Fibroblast of skin of left biceps (primary cell): ENCODE data around the gene QRICH1.
A peak's percentile ranks its signal among the peaks of the same experiment; 100 is the strongest.

Source experiments
- DNase-seq, 2 experiments: peaks; one replicate each; pipeline ENCODE4 v3.0.0-alpha.2; 2013; ENCODE audit warnings: low read depth in 2 of 2

The QRICH1 gene

DNA sequence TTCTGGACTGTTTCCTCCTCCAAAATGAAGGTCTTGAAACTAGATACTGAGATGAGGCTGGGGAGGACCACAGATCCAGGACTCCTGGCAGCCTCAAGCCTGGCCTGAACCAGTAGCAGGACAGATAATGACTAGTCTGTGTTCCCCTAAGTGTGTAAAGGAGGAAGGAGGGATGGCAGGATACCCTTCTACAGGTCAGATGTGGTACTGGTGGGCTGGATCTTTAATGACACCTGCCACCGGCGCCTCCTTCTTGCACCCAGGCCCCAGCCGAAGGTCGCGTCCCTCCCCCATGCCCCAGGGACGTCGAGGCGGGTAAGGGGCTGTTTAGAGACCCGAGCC is 26.2 kb upstream of the QRICH1 start:
- DNase-seq, result no peak

DNA sequence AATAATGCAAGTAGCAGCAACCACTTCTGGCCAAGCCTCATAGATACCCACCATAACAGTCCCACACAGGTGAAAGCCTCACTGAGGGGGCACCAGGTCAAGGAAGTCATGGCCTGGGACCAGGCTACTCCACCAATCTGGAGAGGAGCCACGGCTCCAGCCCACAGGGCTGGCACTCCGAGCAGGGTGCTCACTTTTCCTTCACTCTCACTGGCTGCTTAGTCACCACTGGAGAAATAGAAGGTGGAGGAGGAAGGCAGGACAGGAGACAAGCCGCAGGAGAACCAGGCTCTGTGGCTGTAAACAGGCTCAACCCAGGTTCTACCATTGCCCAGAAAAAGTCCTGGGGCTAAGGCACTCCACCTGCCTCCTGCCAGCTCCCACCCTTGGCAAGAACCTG is 25.6 kb upstream of the QRICH1 start:
- no peak for DNase-seq

DNA sequence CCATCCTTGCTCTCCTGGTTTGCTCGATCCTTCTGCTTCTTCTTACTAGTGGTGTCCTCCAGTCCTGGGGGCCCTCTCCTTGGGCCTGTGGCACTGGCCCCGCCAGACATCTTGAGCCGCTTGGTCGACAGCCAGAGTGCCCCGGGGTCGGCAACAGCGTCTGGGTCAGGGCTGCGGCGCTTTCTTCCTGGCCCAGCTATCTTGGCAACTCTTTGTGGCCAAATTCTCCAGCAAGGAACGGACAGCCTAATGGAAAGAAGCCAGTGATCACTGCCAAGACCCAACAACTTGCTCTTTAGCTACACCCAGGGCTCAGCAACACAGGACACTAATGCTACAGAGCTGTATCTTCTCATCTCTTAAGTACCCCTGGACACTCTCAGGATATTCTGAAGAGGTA is 25.2 kb upstream of the QRICH1 start:
- DNase-seq, result no peak

DNA sequence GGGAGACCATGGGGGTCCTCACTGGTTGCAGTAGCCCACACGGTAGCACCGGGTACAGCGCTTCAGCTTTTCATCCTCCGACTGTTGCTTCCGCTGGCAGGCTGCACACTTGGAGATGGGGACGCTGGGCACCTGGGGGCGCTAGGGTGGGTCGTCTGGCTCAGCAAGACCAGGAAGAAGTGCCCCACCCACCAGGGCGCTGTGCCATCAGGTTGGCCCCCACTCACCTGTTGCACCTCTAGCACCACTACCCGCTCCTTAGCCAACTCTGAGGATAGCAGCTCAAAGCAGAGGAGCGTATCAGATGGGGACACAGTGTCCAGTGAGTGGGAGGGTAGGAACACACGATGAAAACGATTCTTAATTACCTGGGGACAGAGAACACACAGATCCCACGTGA is 18.4 kb upstream of the QRICH1 start:
- DNase-seq, result no peak

- DNase-seq, result no peak
These were observed 17.5 kb upstream of the QRICH1 start for GRCh38 chr3:49111347-49111746.

- no peak for DNase-seq
These were observed 16.9 kb upstream of the QRICH1 start for GRCh38 chr3:49110780-49111179.

DNA sequence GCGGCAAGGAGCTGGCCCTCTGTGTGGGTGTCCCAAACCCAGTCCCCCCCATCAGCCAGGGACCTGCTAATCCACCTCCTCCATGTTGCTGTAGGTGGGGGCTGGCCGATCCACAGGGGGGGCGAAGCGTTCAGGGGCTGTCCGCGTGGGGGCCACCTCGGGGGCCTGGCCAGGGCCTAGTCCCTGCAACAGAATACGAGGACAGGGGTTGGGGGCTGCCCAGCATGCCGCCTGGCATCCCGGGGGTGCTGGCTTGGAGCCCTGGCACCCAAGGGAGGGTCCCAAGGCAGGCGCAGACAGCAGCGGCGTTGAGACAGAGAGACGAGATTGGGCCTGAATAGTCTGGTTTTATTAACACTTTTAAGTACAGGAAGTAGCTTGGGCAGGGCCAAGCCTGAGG is 14.5 kb upstream of the QRICH1 start:
- DNase-seq, result no peak

DNA sequence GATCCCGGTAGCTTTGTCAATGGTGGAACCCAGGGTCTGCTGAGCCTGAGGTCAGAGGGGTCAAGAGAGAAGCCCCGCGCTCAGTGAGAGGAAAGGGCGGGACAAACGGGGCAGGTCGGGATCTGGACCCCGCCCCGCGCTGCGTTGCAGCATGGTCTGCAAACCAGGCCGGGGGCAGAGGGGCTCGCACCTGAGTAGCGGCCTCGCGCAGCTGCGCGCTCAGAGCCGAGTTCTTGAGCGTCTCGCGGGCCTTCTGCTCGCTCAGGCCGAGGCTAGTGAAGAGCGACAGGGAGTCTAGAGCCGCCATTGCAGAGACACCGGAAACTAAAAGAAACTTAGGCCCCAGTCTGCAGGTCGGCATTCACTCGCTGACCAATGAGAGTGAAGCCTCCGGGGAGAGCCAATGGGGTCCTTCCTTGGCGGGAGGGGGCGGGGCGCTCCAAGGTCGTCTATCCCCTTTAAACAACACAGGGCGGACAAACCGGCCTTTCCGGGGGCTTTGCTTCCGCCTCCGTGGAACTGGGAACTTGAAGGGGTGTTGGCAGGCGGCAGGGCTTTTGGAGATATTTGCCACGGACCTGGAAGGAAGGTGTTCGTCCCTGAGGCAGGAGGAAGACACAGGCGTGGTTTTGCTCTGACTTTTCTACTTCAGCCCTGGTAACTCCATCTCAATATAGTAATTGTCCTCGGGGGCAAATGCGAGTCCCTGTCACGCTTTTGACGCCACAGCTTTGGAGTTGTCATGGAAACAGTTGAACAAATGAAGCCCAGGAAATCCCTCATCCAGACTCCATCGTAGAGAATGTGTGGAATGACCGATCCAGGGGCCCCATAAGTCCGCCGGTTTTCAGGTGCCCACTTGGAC is 10.8 kb upstream of the QRICH1 start, which contains the start of gene QARS1:
QARS1 (minus strand) TSS at position 331 of the 865 bp plus-strand sequence; CDS start at position 307, 24 bp downstream.
- peak; percentile 78 to 79 for DNase-seq

- DNase-seq, result no peak
These were observed 10.2 kb upstream of the QRICH1 start for GRCh38 chr3:49104052-49104426.

- no peak for DNase-seq
These were observed 6.3 kb upstream of the QRICH1 start for GRCh38 chr3:49100046-49100615.

GRCh38 chr3:49098910-49099630 is 5.2 kb upstream of the QRICH1 start:
- no peak for DNase-seq

DNA sequence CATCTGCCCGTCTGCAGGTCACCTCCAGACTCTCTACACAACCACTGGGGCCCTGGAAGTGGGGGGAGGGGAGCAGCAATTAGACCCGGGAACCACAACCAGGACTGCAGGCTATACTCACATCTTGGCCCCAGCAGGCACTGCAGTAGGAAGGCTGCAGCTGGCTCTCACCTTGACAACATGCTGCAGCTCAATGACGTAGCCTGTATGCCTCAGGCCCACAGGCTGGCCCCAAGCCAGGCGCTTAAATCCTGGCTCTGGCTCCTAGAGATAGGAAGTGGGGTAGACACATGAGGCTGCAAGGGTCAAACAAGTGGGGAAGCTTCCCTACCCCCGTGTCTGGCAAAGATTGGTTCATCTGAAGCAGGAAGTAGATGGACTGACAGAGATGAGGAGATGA is 4.6 kb upstream of the QRICH1 start:
- no peak for DNase-seq

- peak; percentile 39 to 47 for DNase-seq
These were observed 676 bp downstream of the QRICH1 start for GRCh38 chr3:49092938-49093852.

DNA sequence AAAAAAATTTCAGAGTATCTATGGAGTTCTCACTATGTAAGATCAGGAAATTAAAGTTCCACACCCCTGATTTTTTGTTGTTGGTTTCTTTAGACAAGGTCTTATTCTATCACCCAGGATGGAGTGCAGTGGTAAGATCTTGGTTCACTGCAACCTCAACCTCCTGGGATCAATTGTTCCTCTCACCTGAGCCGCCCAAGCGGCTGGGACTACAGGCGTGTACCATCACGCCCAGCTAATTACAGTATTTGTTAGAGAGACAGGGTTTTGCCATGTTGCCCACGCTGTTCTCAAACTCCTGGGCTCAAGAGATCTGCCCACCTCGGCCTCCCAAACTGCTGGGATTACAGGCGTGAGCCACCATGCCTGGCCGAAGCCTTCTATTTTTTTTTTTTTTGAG is 12.4 kb downstream of the QRICH1 start:
- DNase-seq, result no peak

GRCh38 chr3:49079270-49079669 is 14.6 kb downstream of the QRICH1 start:
- no peak for DNase-seq

- DNase-seq, result no peak
These were observed 17.2 kb downstream of the QRICH1 start for GRCh38 chr3:49076646-49077045.

- no peak for DNase-seq
These were observed 17.8 kb downstream of the QRICH1 start for GRCh38 chr3:49076116-49076515.

DNA sequence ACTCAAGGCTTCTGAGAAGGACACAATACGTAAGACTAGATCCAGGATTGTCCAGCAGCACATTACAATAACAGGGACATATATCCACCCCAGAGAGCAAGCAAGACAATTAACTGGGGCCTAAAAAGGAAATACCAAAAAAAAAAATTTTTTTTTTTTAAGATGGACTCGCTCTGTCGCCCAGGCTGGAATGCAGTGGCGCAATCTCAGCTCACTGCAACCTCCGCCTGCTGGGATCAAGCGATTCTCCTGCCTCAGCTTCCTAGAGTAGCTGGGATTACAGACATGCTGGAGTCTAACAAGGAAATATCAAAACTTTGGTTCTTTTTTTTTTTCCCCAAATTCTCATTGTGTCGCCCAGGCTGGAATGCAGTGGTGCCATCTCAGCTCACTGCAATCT is 35.9 kb downstream of the QRICH1 start:
- no peak for DNase-seq

DNA sequence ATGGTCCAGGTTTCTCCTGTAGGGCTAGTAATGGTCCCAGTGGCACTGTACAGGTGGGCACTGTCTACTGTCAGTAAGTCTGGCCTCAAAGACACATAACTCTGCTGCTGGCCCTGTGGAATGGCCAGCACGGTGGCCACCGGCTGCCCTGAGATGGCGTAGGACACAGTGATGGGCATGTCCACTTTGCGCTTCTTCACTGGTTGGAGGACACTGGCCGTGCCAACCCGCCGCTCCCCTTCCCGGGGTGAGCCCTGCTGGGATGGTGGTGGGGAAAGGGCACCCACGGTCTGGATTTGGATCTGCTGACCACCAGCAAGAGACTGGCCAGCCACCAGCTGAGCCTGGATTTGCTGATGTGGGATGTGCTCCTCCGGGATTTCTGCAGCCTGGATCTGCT is 36.6 kb downstream of the QRICH1 start:
- no peak for DNase-seq

DNA sequence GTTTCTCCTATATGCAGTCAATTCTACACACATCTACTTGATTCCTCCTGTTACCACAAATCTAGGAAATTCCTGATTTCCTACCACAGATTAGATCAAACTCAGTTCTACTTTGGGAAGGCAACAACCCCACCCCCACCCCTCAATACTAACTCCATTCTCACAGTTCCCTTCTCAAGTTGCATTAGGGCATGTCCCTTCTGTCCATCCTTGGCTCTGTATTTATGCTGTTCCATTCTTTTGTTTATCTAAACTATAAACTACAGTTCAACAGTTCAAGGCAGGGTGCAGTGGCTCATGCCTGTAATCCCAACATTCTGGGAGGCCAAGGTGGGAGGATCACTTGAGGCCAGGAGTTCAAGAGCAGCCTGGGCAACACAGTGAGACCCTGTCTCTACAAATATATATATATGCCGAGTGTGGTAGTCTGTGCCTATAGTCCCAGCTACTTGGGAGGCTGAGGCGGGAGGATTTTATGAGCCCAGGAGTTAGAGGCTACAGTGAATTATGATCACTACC is 39.5 kb downstream of the QRICH1 start:
- no peak for DNase-seq

GRCh38 chr3:49053543-49053942 is 40.3 kb downstream of the QRICH1 start:
- no peak for DNase-seq

- DNase-seq, result no peak
These were observed 58.6 kb downstream of the QRICH1 start for GRCh38 chr3:49035281-49035680.
